ENCODE data around the gene SLC22A16.

GRCh38 chr6:110511401-110511800 is 35.0 kb upstream of the SLC22A16 start:
- no peak for TF ChIP-seq POLR2A (IDR thresholded peaks at IDR 0.05; ENCODE audit: low read depth, low read length)
- TF ChIP-seq POU2F2 (IDR thresholded peaks at IDR 0.05; ENCODE audit: low read depth, low read length), result no peak

Data from GM12891 (cell line).